ENCODE results near the gene UCHL5. TPM values are rescaled to one million over a fixed set of nuclear protein-coding genes. Genes with fewer than 3 reads are reported as not detected.
A peak's percentile ranks its signal among the peaks of the same experiment; 100 is the strongest.

The UCHL5 gene
- polyA plus RNA-seq, 4 donors: 22.6 to 33.1 (median 24.2) TPM

- Histone ChIP-seq H3K4me3 (ENCODE audit: low read depth in 1 of 3, low read length in 3 of 3) (no peak overlapping the region), H3K27me3 (ENCODE audit: control insufficient read depth in 3 of 3, insufficient read depth in 3 of 3, low read length in 3 of 3) (no peaks in the 10 kb centered on the region), H3K4me1 (ENCODE audit: control insufficient read depth in 3 of 3, insufficient read depth in 2 of 3, low read depth in 1 of 3, low read length in 2 of 3) (no peaks in the 10 kb centered on the region), H3K9me3 (ENCODE audit: control insufficient read depth in 2 of 2, insufficient read depth in 1 of 2, low read depth in 1 of 2, low read length in 1 of 2) (no peaks in the 10 kb centered on the region), H3K27ac (ENCODE audit: low read depth in 1 of 3, low read length in 2 of 3) (no peak overlapping the region), H3K36me3 (ENCODE audit: control insufficient read depth in 3 of 3, insufficient read depth in 2 of 3, low read depth in 1 of 3, low read length in 3 of 3) (peaks cover 5 to 22% (median 6%) of the 10 kb centered on the region in 3 donors)
- 93 to 97% (median 94%) methylated on average over 11 of the region's 11 CpGs for WGBS, 3 donors
- no peak for FAIRE-seq
- no peak for DNase-seq
Observed at GRCh38 chr1:193094112-193094511, 35.0 kb upstream of the UCHL5 start.

GRCh38 chr1:193090865-193091264 is 31.7 kb upstream of the UCHL5 start:
- Histone ChIP-seq H3K27me3 (ENCODE audit: control insufficient read depth in 3 of 3, insufficient read depth in 3 of 3, low read length in 3 of 3) (no peaks in the 10 kb centered on the region), H3K36me3 (ENCODE audit: control insufficient read depth in 3 of 3, insufficient read depth in 2 of 3, low read depth in 1 of 3, low read length in 3 of 3) (peaks cover 3 to 21% (median 5%) of the 10 kb centered on the region in 3 donors), H3K9me3 (ENCODE audit: control insufficient read depth in 2 of 2, insufficient read depth in 1 of 2, low read depth in 1 of 2, low read length in 1 of 2) (no peaks in the 10 kb centered on the region), H3K27ac (ENCODE audit: low read depth in 1 of 3, low read length in 2 of 3) (no peak overlapping the region), H3K4me3 (ENCODE audit: low read depth in 1 of 3, low read length in 3 of 3) (no peak overlapping the region), H3K4me1 (ENCODE audit: control insufficient read depth in 3 of 3, insufficient read depth in 2 of 3, low read depth in 1 of 3, low read length in 2 of 3) (no peaks in the 10 kb centered on the region)
- DNase-seq (no peak), FAIRE-seq (no peak)
- 18 to 67% (median 39%) methylated on average over 1 of the region's 1 CpG for WGBS, 3 donors

- 56 to 74% (median 68%) methylated on average over 3 of the region's 3 CpGs for WGBS, 3 donors
- Histone ChIP-seq H3K9me3 (ENCODE audit: control insufficient read depth in 2 of 2, insufficient read depth in 1 of 2, low read depth in 1 of 2, low read length in 1 of 2) (no peaks in the 10 kb centered on the region), H3K4me3 (ENCODE audit: low read depth in 1 of 3, low read length in 3 of 3) (no peak overlapping the region), H3K36me3 (ENCODE audit: control insufficient read depth in 3 of 3, insufficient read depth in 2 of 3, low read depth in 1 of 3, low read length in 3 of 3) (peaks cover 0 to 15% (median 7%) of the 10 kb centered on the region in 3 donors), H3K4me1 (ENCODE audit: control insufficient read depth in 3 of 3, insufficient read depth in 2 of 3, low read depth in 1 of 3, low read length in 2 of 3) (no peaks in the 10 kb centered on the region), H3K27me3 (ENCODE audit: control insufficient read depth in 3 of 3, insufficient read depth in 3 of 3, low read length in 3 of 3) (no peaks in the 10 kb centered on the region), H3K27ac (ENCODE audit: low read depth in 1 of 3, low read length in 2 of 3) (no peak overlapping the region)
- DNase-seq (no peak), FAIRE-seq (no peak)
Observed at GRCh38 chr1:193087893-193088292, 28.7 kb upstream of the UCHL5 start.

- DNase-seq (no peak), FAIRE-seq (no peak)
- H3K4me1 ChIP-seq (ENCODE audit: control insufficient read depth in 3 of 3, insufficient read depth in 2 of 3, low read depth in 1 of 3, low read length in 2 of 3): no peaks in the 10 kb centered on the region
- peaks cover 3 to 16% (median 9%) of the 10 kb centered on the region in 3 donors for H3K36me3 ChIP-seq (ENCODE audit: control insufficient read depth in 3 of 3, insufficient read depth in 2 of 3, low read depth in 1 of 3, low read length in 3 of 3)
- H3K4me3 ChIP-seq (ENCODE audit: low read depth in 1 of 3, low read length in 3 of 3): no peak overlapping the region
- H3K9me3 ChIP-seq (ENCODE audit: control insufficient read depth in 2 of 2, insufficient read depth in 1 of 2, low read depth in 1 of 2, low read length in 1 of 2): no peaks in the 10 kb centered on the region
- H3K27me3 ChIP-seq (ENCODE audit: control insufficient read depth in 3 of 3, insufficient read depth in 3 of 3, low read length in 3 of 3): no peaks in the 10 kb centered on the region
- 87 to 93% (median 91%) methylated on average over 3 of the region's 3 CpGs for WGBS, 3 donors
- H3K27ac ChIP-seq (ENCODE audit: low read depth in 1 of 3, low read length in 2 of 3): no peak overlapping the region
Observed at GRCh38 chr1:193086342-193086741, 27.2 kb upstream of the UCHL5 start.

GRCh38 chr1:193085263-193085662 is 26.1 kb upstream of the UCHL5 start:
- 91 to 97% (median 97%) methylated on average over 1 of the region's 1 CpG for WGBS, 3 donors

GRCh38 chr1:193083365-193084088 is 24.4 kb upstream of the UCHL5 start:
- no peak for FAIRE-seq
- no peaks in the 10 kb centered on the region for H3K9me3 ChIP-seq (ENCODE audit: control insufficient read depth in 2 of 2, insufficient read depth in 1 of 2, low read depth in 1 of 2, low read length in 1 of 2)
- no peak overlapping the region for H3K27ac ChIP-seq (ENCODE audit: low read depth in 1 of 3, low read length in 2 of 3)
- no peak for DNase-seq
- H3K27me3 ChIP-seq (ENCODE audit: control insufficient read depth in 3 of 3, insufficient read depth in 3 of 3, low read length in 3 of 3): no peaks in the 10 kb centered on the region
- no peak overlapping the region for H3K4me3 ChIP-seq (ENCODE audit: low read depth in 1 of 3, low read length in 3 of 3)
- H3K36me3 ChIP-seq (ENCODE audit: control insufficient read depth in 3 of 3, insufficient read depth in 2 of 3, low read depth in 1 of 3, low read length in 3 of 3): peaks cover 3 to 16% (median 9%) of the 10 kb centered on the region in 3 donors
- no peaks in the 10 kb centered on the region for H3K4me1 ChIP-seq (ENCODE audit: control insufficient read depth in 3 of 3, insufficient read depth in 2 of 3, low read depth in 1 of 3, low read length in 2 of 3)
- WGBS, 3 donors: 90 to 93% (median 91%) methylated on average over 6 of the region's 6 CpGs

More at GRCh38 chr1:193085263-193085662, 26.1 kb upstream of the UCHL5 start:
- H3K27ac ChIP-seq (ENCODE audit: low read depth in 1 of 3, low read length in 2 of 3): no peak overlapping the region
- H3K4me3 ChIP-seq (ENCODE audit: low read depth in 1 of 3, low read length in 3 of 3): no peak overlapping the region
- DNase-seq: no peak
- no peaks in the 10 kb centered on the region for H3K27me3 ChIP-seq (ENCODE audit: control insufficient read depth in 3 of 3, insufficient read depth in 3 of 3, low read length in 3 of 3)
- no peaks in the 10 kb centered on the region for H3K9me3 ChIP-seq (ENCODE audit: control insufficient read depth in 2 of 2, insufficient read depth in 1 of 2, low read depth in 1 of 2, low read length in 1 of 2)
- H3K4me1 ChIP-seq (ENCODE audit: control insufficient read depth in 3 of 3, insufficient read depth in 2 of 3, low read depth in 1 of 3, low read length in 2 of 3): no peaks in the 10 kb centered on the region
- FAIRE-seq: no peak
- H3K36me3 ChIP-seq (ENCODE audit: control insufficient read depth in 3 of 3, insufficient read depth in 2 of 3, low read depth in 1 of 3, low read length in 3 of 3): peaks cover 3 to 16% (median 9%) of the 10 kb centered on the region in 3 donors

GRCh38 chr1:193079187-193079586 is 20.0 kb upstream of the UCHL5 start:
- no peak for DNase-seq
- no peak for FAIRE-seq
- Histone ChIP-seq H3K27ac (ENCODE audit: low read depth in 1 of 3, low read length in 2 of 3) (no peak overlapping the region), H3K36me3 (ENCODE audit: control insufficient read depth in 3 of 3, insufficient read depth in 2 of 3, low read depth in 1 of 3, low read length in 3 of 3) (peaks cover 8 to 15% (median 9%) of the 10 kb centered on the region in 3 donors), H3K9me3 (ENCODE audit: control insufficient read depth in 2 of 2, insufficient read depth in 1 of 2, low read depth in 1 of 2, low read length in 1 of 2) (peaks cover 0 to 2% of the 10 kb centered on the region in 2 donors), H3K4me3 (ENCODE audit: low read depth in 1 of 3, low read length in 3 of 3) (no peak overlapping the region), H3K27me3 (ENCODE audit: control insufficient read depth in 3 of 3, insufficient read depth in 3 of 3, low read length in 3 of 3) (no peaks in the 10 kb centered on the region), H3K4me1 (ENCODE audit: control insufficient read depth in 3 of 3, insufficient read depth in 2 of 3, low read depth in 1 of 3, low read length in 2 of 3) (no peaks in the 10 kb centered on the region)
- WGBS, 3 donors: 89 to 93% (median 91%) methylated on average over 3 of the region's 3 CpGs

GRCh38 chr1:193077991-193078390 is 18.8 kb upstream of the UCHL5 start:
- H3K36me3 ChIP-seq (ENCODE audit: control insufficient read depth in 3 of 3, insufficient read depth in 2 of 3, low read depth in 1 of 3, low read length in 3 of 3): peaks cover 7 to 10% (median 9%) of the 10 kb centered on the region in 3 donors
- H3K4me1 ChIP-seq (ENCODE audit: control insufficient read depth in 3 of 3, insufficient read depth in 2 of 3, low read depth in 1 of 3, low read length in 2 of 3): no peaks in the 10 kb centered on the region
- no peak for DNase-seq
- H3K27ac ChIP-seq (ENCODE audit: low read depth in 1 of 3, low read length in 2 of 3): no peak overlapping the region
- H3K9me3 ChIP-seq (ENCODE audit: control insufficient read depth in 2 of 2, insufficient read depth in 1 of 2, low read depth in 1 of 2, low read length in 1 of 2): peaks cover 0 to 2% of the 10 kb centered on the region in 2 donors
- H3K4me3 ChIP-seq (ENCODE audit: low read depth in 1 of 3, low read length in 3 of 3): no peak overlapping the region
- FAIRE-seq: no peak
- H3K27me3 ChIP-seq (ENCODE audit: control insufficient read depth in 3 of 3, insufficient read depth in 3 of 3, low read length in 3 of 3): no peaks in the 10 kb centered on the region

GRCh38 chr1:193070942-193071341 is 11.8 kb upstream of the UCHL5 start:
- DNase-seq: no peak
- Histone ChIP-seq H3K27ac (ENCODE audit: low read depth in 1 of 3, low read length in 2 of 3) (peak overlapping the region in 1 of 3 donors; percentile 11), H3K9me3 (ENCODE audit: control insufficient read depth in 2 of 2, insufficient read depth in 1 of 2, low read depth in 1 of 2, low read length in 1 of 2) (no peaks in the 10 kb centered on the region), H3K4me3 (ENCODE audit: low read depth in 1 of 3, low read length in 3 of 3) (no peak overlapping the region), H3K4me1 (ENCODE audit: control insufficient read depth in 3 of 3, insufficient read depth in 2 of 3, low read depth in 1 of 3, low read length in 2 of 3) (no peaks in the 10 kb centered on the region), H3K36me3 (ENCODE audit: control insufficient read depth in 3 of 3, insufficient read depth in 2 of 3, low read depth in 1 of 3, low read length in 3 of 3) (peaks cover 0 to 9% (median 2%) of the 10 kb centered on the region in 3 donors), H3K27me3 (ENCODE audit: control insufficient read depth in 3 of 3, insufficient read depth in 3 of 3, low read length in 3 of 3) (no peaks in the 10 kb centered on the region)
- WGBS, 3 donors: 69 to 84% (median 70%) methylated on average over 5 of the region's 5 CpGs
- FAIRE-seq: no peak

Data from small intestine (tissue), 7 donors.